Bronchial epithelial cell (primary cell): Measurements from ENCODE around the gene LCN9. TPM values are rescaled to one million over a fixed set of nuclear protein-coding genes. Genes with fewer than 3 reads are reported as not detected.
"Not testable (repeated sequence)": the region's sequence is repeated elsewhere in the genome, so short reads cannot be mapped to it uniquely, and the experiment has no call there.

Source experiments
- DNase-seq: peaks from one replicate; pipeline ENCODE4 v3.0.0-alpha.2; 2010; ENCODE audit warnings: low read depth
- FAIRE-seq: peaks from 2 replicates; lab custom pipeline; 2011; peaks lifted over from hg19 to GRCh38; lab: Jason Lieb, UNC
- H3K27me3 ChIP-seq: 2 replicates; pipeline ENCODE4 v1.5.1; 2011; ENCODE audit warnings: low read length; ENCODE audit not compliant: control insufficient read depth, insufficient read depth
- H3K36me3 ChIP-seq: 2 replicates; pipeline ENCODE4 v1.5.1; 2011; ENCODE audit warnings: low read length; ENCODE audit not compliant: control insufficient read depth, insufficient read depth
- H3K4me3 ChIP-seq: 2 replicates; pipeline ENCODE4 v1.5.1; 2011; ENCODE audit warnings: mild to moderate bottlenecking, low read depth, low read length, control low read depth
- total RNA-seq: library from RNA; depleted of rRNA; stranded (reverse); fragments of >200 nt; gene quantifications from 2 replicates; pipeline ENCODE4 v1.2.1, GENCODE V29; 2014
- TF ChIP-seq, protein P1 (sequence below): IDR thresholded peaks from 2 replicates; pipeline ENCODE4 v1.5.1; 2011; ENCODE audit warnings: mild to moderate bottlenecking, moderate library complexity, low read length, control low read depth, inconsistent platforms; ENCODE audit not compliant: insufficient read depth, severe bottlenecking

LCN9 gene
- total RNA-seq, 1 donor from 2014 or later, result not detected

DNA sequence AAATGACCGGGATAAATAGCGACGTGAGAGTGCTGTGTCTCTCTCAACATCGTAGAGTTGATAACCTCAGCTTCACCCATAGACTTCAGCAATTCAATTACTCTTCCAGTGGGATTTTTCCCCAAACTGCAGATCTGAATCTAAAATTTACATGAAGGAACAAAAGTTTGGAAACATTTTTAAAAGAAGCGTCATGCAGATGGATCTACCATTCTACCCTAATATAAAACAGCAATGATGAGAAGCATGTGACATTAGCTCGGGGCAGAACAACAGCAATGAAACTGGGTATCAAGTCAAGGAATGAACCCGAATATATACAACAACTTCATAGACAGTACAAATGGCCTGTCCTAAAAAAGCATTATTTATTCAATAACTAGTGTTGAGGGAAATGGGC, 42.6 kb upstream of the LCN9 start:
- H3K27me3 ChIP-seq, result peaks cover 3% of the 10 kb centered on the region
- H3K4me3 ChIP-seq, result no peak overlapping the region
- FAIRE-seq, result no peak
- TF ChIP-seq, protein P1, sequence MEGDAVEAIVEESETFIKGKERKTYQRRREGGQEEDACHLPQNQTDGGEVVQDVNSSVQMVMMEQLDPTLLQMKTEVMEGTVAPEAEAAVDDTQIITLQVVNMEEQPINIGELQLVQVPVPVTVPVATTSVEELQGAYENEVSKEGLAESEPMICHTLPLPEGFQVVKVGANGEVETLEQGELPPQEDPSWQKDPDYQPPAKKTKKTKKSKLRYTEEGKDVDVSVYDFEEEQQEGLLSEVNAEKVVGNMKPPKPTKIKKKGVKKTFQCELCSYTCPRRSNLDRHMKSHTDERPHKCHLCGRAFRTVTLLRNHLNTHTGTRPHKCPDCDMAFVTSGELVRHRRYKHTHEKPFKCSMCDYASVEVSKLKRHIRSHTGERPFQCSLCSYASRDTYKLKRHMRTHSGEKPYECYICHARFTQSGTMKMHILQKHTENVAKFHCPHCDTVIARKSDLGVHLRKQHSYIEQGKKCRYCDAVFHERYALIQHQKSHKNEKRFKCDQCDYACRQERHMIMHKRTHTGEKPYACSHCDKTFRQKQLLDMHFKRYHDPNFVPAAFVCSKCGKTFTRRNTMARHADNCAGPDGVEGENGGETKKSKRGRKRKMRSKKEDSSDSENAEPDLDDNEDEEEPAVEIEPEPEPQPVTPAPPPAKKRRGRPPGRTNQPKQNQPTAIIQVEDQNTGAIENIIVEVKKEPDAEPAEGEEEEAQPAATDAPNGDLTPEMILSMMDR, result no peak
- H3K36me3 ChIP-seq, result no peaks in the 10 kb centered on the region
- no peak for DNase-seq

DNA sequence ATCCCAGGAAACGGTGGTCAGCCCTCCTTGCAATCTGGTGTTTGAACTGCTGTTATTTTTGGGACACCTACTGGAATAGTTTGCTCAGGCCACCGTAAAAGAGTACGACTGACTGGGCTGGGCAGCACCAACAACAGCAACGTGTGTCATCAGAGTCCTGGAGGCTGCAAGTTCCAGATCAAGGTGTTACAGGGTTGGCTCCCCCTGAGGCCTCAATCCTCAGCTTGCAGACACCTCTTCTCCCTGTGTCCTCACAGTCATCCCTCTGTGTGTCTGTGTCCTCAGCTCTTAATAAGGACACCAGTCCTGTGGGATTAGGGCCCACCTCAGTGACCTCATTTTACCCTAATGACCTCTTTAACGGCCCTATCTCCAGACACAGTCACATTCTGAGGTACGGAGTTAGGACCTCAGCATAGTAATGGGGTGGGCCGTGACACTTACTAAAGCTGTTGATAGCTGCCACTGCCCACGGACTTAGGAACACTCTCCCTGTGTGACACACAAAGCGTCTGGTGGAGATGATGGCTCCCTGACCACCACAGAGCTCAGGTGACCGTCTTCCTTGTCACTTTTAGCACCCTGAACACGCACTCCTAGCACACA, 40.6 kb upstream of the LCN9 start:
- Histone ChIP-seq H3K27me3 (peaks cover 3% of the 10 kb centered on the region), H3K36me3 (no peaks in the 10 kb centered on the region), H3K4me3 (no peak overlapping the region)
- no peak for DNase-seq
- TF ChIP-seq, protein P1, result no peak
- no peak for FAIRE-seq

DNA sequence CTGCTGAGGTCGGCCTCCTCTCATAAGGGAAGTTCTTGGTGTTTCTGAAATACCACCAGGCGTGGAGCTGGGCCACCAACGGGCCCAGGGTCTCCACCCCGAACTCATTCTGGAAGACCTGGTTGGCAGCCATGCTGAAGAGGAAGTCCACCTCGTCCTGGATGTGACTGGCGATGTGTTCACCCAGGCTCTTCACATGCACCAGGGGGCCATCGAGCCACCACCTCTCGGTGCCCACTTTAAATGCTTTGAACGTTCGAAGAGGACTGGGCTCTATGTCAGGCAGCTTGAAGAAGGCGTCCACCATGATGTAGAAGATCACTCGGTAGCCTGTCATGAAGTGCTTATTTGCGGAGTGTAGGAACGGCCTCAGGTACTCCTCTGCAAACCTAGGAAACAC, 38.8 kb upstream of the LCN9 start:
- no peak overlapping the region for H3K4me3 ChIP-seq
- DNase-seq (no peak), FAIRE-seq (no peak)
- peaks cover 3% of the 10 kb centered on the region for H3K27me3 ChIP-seq
- no peaks in the 10 kb centered on the region for H3K36me3 ChIP-seq
- TF ChIP-seq, protein P1, result no peak

DNA sequence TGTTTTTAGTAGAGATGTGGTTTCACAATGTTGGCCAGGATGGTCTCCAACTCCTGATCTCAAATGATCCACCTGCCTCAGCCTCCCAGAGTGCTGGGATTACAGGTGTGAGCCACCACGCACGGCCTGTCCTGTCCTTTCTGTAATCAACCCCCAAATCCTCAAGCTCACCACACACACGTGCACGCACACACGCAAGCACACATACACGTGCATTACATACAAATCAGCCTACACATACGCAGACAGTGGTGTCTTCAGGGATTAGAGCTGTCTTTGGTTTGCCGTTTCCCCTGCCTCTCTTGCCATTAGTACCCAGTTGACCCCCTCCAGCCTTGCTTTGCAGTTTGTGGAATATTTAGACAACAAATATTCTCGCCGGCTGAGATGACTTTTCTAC, 30.3 kb upstream of the LCN9 start:
- TF ChIP-seq, protein P1, result no peak
- Histone ChIP-seq H3K36me3 (no peaks in the 10 kb centered on the region), H3K27me3 (no peaks in the 10 kb centered on the region), H3K4me3 (no peak overlapping the region)
- DNase-seq (no peak), FAIRE-seq (no peak)

DNA sequence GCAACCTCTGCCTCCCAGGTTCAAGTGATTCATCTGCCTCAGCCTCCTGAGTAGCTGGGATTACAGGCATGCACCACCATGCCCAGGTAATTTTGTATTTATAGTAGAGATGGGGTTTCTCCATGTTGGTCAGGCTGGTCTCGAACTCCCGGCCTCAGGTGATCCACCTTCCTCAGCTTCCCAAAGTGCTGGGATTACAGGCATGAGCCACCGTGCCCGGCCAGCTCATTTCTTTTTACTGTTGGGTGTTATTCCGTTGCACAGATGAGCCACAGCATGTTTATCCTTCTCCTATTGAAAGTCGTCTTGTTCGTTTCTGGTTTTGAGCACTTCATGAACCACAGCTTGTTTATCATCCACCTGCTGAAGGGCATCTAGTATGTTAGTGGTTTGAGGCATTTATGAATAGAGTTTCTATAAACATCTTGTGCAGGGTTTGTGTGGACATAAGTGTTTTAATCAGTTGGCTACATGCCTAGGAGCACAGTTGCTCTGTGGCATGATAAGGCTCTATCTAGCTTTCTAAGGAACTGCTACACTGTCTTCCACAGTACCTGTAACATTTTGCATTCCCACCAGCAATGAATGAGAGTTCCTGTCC, 26.1 kb upstream of the LCN9 start:
- H3K4me3 ChIP-seq, H3K27me3 ChIP-seq, FAIRE-seq, DNase-seq, H3K36me3 ChIP-seq: not testable (repeated sequence)

DNA sequence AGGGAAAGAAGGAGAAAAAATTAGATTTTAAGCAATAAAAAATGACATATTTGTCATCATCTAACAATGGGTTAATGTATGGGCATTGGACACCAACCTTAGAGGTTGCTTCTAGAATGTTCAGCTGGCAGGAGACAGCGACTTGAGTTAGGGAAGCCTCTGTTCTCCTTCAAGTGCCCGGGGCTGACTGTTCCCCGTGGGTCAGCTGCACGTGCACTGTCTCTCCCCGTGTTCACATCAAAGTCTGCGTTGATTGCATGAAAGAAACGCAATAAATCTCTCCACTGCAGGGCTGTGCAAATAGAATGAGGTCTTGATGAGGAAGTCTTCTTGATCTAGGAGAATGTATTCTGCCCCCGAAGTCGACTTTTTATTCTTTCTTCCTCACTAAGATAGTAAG, 23.9 kb upstream of the LCN9 start, which contains the start of gene GLT6D1:
Gene GLT6D1, minus strand, starts transcription at position 345 of the 400 bp plus-strand sequence. CDS start 353 bp downstream, outside the sequence.
- Histone ChIP-seq H3K4me3 (no peak within 1 kb of the TSS), H3K27me3 (no peaks in the 10 kb centered on the region), H3K36me3 (no peaks in the 10 kb centered on the region)
- TF ChIP-seq, protein P1, result no peak
- DNase-seq (no peak), FAIRE-seq (no peak)
